Measurements from ENCODE around the gene LGR6. TPM values are rescaled to one million over a fixed set of nuclear protein-coding genes. Genes with fewer than 3 reads are reported as not detected.

LGR6 gene
- total and polyA plus RNA-seq, 10 of the 15 experiments (the other 5 are each of a cell fraction or from before 2014, with no cell fraction given), result not detected

GRCh38 chr1:202264300-202264699 lies 70.7 kb downstream of the LGR6 start:
- Histone ChIP-seq H3K4me2 (ENCODE audit: control insufficient read depth, insufficient read depth) (no peak overlapping the region), H4K20me1 (ENCODE audit: control insufficient read depth, insufficient read depth) (no peaks in the 10 kb centered on the region), H3K79me2 (ENCODE audit: control insufficient read depth, insufficient read depth, low read length) (no peaks in the 10 kb centered on the region), H3K36me3 (ENCODE audit: control insufficient read depth in 2 of 2, insufficient read depth in 2 of 2, low read length in 1 of 2) (no peaks in the 10 kb centered on the region), H3K27me3 (replicated peaks in 1 of 2; ENCODE audit: control insufficient read depth in 2 of 2, insufficient read depth in 2 of 2, low read length in 1 of 2) (peaks cover 0 to 2% of the 10 kb centered on the region in 2 experiments; a peak in 2 of 4 replicates), H3K27ac (ENCODE audit: control insufficient read depth, insufficient read depth) (no peak overlapping the region), H2AFZ (ENCODE audit: control insufficient read depth, low read depth, low read length) (no peak overlapping the region), H3K9me3 (replicated peaks; ENCODE audit: control insufficient read depth, insufficient read depth, low read length) (no peaks in the 10 kb centered on the region), H3K9ac (ENCODE audit: control insufficient read depth, insufficient read depth, low read length) (no peak overlapping the region), H3K4me3 (no peak overlapping the region), H3K4me1 (ENCODE audit: control insufficient read depth, insufficient read depth, low read length) (no peaks in the 10 kb centered on the region)
- ChIA-PET SMC1A (ENCODE audit: uncharacterized antibody, unreplicated experiment) (interaction anchor here (1.2 kb wide), 1 partner anchor 52 kb away, joined by 4 read pairs; no protein-coding TSS in a partner anchor), CTCF (interaction anchor here (0.6 to 1.7 kb wide), 2 partner anchors 10 to 45 kb away, joined by 3 to 7 read pairs; no protein-coding TSS in a partner anchor), RAD21 (ENCODE audit: unreplicated experiment) (no interaction called here), POLR2A (no interaction called here)
- DNase-seq (ENCODE audit: low read depth, low spot score) (no peak), ATAC-seq (no peak), FAIRE-seq (no peak)
- intact Hi-C loops (cut with micrococcal nuclease; ENCODE audit: unreplicated experiment), result no loop called here
- 0% methylated on average over 6 of the region's 6 CpGs for WGBS (ENCODE audit: insufficient coverage, insufficient replicate concordance, low lambda C conversion rate, missing lambda C conversion rate)
- TF ChIP-seq NFXL1 (IDR thresholded peaks at IDR 0.05; ENCODE audit: borderline replicate concordance) (no peak), MLLT1 (IDR thresholded peaks at IDR 0.05) (no peak), SUZ12 (IDR thresholded peaks at IDR 0.05; ENCODE audit: unreplicated experiment) (no peak), ATF3 (IDR thresholded peaks at IDR 0.05; ENCODE audit: borderline replicate concordance, extremely low read depth, low read depth, low read length) (no peak), HSF1 (IDR thresholded peaks at IDR 0.05; ENCODE audit: low read depth, low read length) (no peak), TARDBP (IDR thresholded peaks at IDR 0.05; ENCODE audit: borderline replicate concordance) (no peak), BHLHE40 (IDR thresholded peaks at IDR 0.05; ENCODE audit: borderline replicate concordance in 1 of 2, low read depth in 2 of 2, low read length in 1 of 2) (no peak), NBN (IDR thresholded peaks at IDR 0.05) (no peak), E2F4 (IDR thresholded peaks at IDR 0.05; ENCODE audit: low read depth, low read length) (no peak), RBBP5 (conservative IDR thresholded peaks at IDR 0.05) (no peak), E4F1 (IDR thresholded peaks at IDR 0.05; ENCODE audit: borderline replicate concordance, partially characterized antibody) (no peak), PAX5 (IDR thresholded peaks at IDR 0.05; ENCODE audit: borderline replicate concordance, low read depth, low read length) (no peak), CREB1 (IDR thresholded peaks at IDR 0.05; ENCODE audit: low read depth) (no peak), JUND (IDR thresholded peaks at IDR 0.05; ENCODE audit: low read depth, low read length) (no peak), CEBPB (IDR thresholded peaks at IDR 0.05; ENCODE audit: borderline replicate concordance in 1 of 2, low read depth in 2 of 2, low read length in 2 of 2) (no peak), SRF (IDR thresholded peaks at IDR 0.05; ENCODE audit: low read depth in 2 of 2, low read length in 2 of 2) (no peak), KLF5 (IDR thresholded peaks at IDR 0.05; ENCODE audit: partially characterized antibody) (no peak), POLR2AphosphoS5 (IDR thresholded peaks at IDR 0.05; ENCODE audit: low read length) (no peak)
- in situ Hi-C loops (cut with MboI), result no loop called here
- no TSS peak for BruUV-seq (replicated peaks)
